GM21786 (cell line): Measurements from ENCODE around the gene CMKLR1.
A peak's percentile ranks its signal among the peaks of the same experiment; 100 is the strongest.

Experiments used
- ATAC-seq: cut with Tn5 transposase; IDR thresholded peaks from one replicate; pipeline ENCODE4 v1.9.1; 2021; ENCODE audit not compliant: unreplicated experiment

CMKLR1 gene

GRCh38 chr12:108337235-108338223 lies 1.6 kb downstream of the CMKLR1 start:
- ATAC-seq, result no peak

GRCh38 chr12:108335349-108336119 lies 3.6 kb downstream of the CMKLR1 start:
- peak; percentile 56 for ATAC-seq

- ATAC-seq, result peak; percentile 50
Measured at GRCh38 chr12:108333898-108334699, 5.0 kb downstream of the CMKLR1 start.

- no peak for ATAC-seq
Measured at GRCh38 chr12:108332791-108333382, 6.2 kb downstream of the CMKLR1 start.

GRCh38 chr12:108328420-108328819 lies 10.7 kb downstream of the CMKLR1 start:
- ATAC-seq, result no peak

- ATAC-seq, result no peak
Measured at GRCh38 chr12:108327621-108328344, 11.3 kb downstream of the CMKLR1 start.

GRCh38 chr12:108326254-108326750 lies 12.8 kb downstream of the CMKLR1 start:
- no peak for ATAC-seq

GRCh38 chr12:108325549-108325948 lies 13.6 kb downstream of the CMKLR1 start:
- ATAC-seq, result no peak

GRCh38 chr12:108325018-108325358 lies 14.1 kb downstream of the CMKLR1 start:
- no peak for ATAC-seq

GRCh38 chr12:108324351-108325017 lies 14.6 kb downstream of the CMKLR1 start:
- no peak for ATAC-seq

- no peak for ATAC-seq
Measured at GRCh38 chr12:108323581-108323980, 15.5 kb downstream of the CMKLR1 start.

GRCh38 chr12:108322998-108323397 lies 16.1 kb downstream of the CMKLR1 start:
- no peak for ATAC-seq

- no peak for ATAC-seq
Measured at GRCh38 chr12:108321688-108322087, 17.4 kb downstream of the CMKLR1 start.

GRCh38 chr12:108320507-108321293 lies 18.4 kb downstream of the CMKLR1 start:
- ATAC-seq, result peak; percentile 72

GRCh38 chr12:108319277-108320234 lies 19.6 kb downstream of the CMKLR1 start:
- ATAC-seq, result no peak

- ATAC-seq, result no peak
Measured at GRCh38 chr12:108318472-108319275, 20.4 kb downstream of the CMKLR1 start.
